HCT116 (cell line): ENCODE data around the gene IRX2.

Source experiments
- EZH2 ChIP-seq: fragments of 200-600 bp; sonication (generic); IDR thresholded peaks from 2 replicates; pipeline ENCODE4 v1.6.1; 2017; ENCODE audit warnings: antibody characterized with exemption, mixed run types
- JUND ChIP-seq: IDR thresholded peaks from 2 replicates; pipeline ENCODE4 v1.6.1; 2012
- POLR2AphosphoS5 ChIP-seq: IDR thresholded peaks from 2 replicates; pipeline ENCODE4 v1.6.1; 2011; ENCODE audit warnings: mild to moderate bottlenecking, low read depth, low read length, moderate library complexity
- SRF ChIP-seq: IDR thresholded peaks from 2 replicates; pipeline ENCODE4 v1.6.1; 2012; ENCODE audit warnings: low read depth
- TF ChIP-seq, protein P1 (sequence below), 3 experiments: fragments of 200-600 bp in 1 of 3; sonication (generic) in 1 of 3; IDR thresholded peaks in 2 of 3; conservative IDR thresholded peaks in 1 of 3; 2 replicates each; pipeline ENCODE4 v1.5.1; 2012 to 2017; ENCODE audit warnings: low read depth in 2 of 3, low read length in 2 of 3, antibody characterized with exemption in 1 of 3, borderline replicate concordance in 1 of 3, control low read depth in 1 of 3, mild to moderate bottlenecking in 1 of 3, mixed read lengths in 1 of 3, mixed run types in 1 of 3, moderate library complexity in 1 of 3; ENCODE audit not compliant: insufficient read depth in 1 of 3
- TF ChIP-seq, protein P2 (sequence below): IDR thresholded peaks from 2 replicates; pipeline ENCODE4 v1.6.1; 2012; ENCODE audit warnings: low read depth

- TF ChIP-seq, protein P1, sequence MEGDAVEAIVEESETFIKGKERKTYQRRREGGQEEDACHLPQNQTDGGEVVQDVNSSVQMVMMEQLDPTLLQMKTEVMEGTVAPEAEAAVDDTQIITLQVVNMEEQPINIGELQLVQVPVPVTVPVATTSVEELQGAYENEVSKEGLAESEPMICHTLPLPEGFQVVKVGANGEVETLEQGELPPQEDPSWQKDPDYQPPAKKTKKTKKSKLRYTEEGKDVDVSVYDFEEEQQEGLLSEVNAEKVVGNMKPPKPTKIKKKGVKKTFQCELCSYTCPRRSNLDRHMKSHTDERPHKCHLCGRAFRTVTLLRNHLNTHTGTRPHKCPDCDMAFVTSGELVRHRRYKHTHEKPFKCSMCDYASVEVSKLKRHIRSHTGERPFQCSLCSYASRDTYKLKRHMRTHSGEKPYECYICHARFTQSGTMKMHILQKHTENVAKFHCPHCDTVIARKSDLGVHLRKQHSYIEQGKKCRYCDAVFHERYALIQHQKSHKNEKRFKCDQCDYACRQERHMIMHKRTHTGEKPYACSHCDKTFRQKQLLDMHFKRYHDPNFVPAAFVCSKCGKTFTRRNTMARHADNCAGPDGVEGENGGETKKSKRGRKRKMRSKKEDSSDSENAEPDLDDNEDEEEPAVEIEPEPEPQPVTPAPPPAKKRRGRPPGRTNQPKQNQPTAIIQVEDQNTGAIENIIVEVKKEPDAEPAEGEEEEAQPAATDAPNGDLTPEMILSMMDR (IDR thresholded peaks at IDR 0.05 in 2 of 3, conservative IDR thresholded peaks at IDR 0.05 in 1 of 3; ENCODE audit: borderline replicate concordance in 1 of 3, insufficient read depth in 1 of 3, low read depth in 2 of 3, low read length in 2 of 3): no peak
- TF ChIP-seq POLR2AphosphoS5 (no peak), EZH2 (no peak), JUND (no peak), SRF (no peak)
- TF ChIP-seq, protein P2, sequence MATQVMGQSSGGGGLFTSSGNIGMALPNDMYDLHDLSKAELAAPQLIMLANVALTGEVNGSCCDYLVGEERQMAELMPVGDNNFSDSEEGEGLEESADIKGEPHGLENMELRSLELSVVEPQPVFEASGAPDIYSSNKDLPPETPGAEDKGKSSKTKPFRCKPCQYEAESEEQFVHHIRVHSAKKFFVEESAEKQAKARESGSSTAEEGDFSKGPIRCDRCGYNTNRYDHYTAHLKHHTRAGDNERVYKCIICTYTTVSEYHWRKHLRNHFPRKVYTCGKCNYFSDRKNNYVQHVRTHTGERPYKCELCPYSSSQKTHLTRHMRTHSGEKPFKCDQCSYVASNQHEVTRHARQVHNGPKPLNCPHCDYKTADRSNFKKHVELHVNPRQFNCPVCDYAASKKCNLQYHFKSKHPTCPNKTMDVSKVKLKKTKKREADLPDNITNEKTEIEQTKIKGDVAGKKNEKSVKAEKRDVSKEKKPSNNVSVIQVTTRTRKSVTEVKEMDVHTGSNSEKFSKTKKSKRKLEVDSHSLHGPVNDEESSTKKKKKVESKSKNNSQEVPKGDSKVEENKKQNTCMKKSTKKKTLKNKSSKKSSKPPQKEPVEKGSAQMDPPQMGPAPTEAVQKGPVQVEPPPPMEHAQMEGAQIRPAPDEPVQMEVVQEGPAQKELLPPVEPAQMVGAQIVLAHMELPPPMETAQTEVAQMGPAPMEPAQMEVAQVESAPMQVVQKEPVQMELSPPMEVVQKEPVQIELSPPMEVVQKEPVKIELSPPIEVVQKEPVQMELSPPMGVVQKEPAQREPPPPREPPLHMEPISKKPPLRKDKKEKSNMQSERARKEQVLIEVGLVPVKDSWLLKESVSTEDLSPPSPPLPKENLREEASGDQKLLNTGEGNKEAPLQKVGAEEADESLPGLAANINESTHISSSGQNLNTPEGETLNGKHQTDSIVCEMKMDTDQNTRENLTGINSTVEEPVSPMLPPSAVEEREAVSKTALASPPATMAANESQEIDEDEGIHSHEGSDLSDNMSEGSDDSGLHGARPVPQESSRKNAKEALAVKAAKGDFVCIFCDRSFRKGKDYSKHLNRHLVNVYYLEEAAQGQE: no peak
Observed at GRCh38 chr5:2724031-2724581, 27.4 kb downstream of the IRX2 start.
